ENCODE data around the gene DCAF15. TPM values are rescaled to one million over a fixed set of nuclear protein-coding genes. Genes with fewer than 3 reads are reported as not detected.

DCAF15 gene
- total and polyA plus RNA-seq, 2 experiments from 2014 or later: 39.5 to 81.3 TPM

DNA sequence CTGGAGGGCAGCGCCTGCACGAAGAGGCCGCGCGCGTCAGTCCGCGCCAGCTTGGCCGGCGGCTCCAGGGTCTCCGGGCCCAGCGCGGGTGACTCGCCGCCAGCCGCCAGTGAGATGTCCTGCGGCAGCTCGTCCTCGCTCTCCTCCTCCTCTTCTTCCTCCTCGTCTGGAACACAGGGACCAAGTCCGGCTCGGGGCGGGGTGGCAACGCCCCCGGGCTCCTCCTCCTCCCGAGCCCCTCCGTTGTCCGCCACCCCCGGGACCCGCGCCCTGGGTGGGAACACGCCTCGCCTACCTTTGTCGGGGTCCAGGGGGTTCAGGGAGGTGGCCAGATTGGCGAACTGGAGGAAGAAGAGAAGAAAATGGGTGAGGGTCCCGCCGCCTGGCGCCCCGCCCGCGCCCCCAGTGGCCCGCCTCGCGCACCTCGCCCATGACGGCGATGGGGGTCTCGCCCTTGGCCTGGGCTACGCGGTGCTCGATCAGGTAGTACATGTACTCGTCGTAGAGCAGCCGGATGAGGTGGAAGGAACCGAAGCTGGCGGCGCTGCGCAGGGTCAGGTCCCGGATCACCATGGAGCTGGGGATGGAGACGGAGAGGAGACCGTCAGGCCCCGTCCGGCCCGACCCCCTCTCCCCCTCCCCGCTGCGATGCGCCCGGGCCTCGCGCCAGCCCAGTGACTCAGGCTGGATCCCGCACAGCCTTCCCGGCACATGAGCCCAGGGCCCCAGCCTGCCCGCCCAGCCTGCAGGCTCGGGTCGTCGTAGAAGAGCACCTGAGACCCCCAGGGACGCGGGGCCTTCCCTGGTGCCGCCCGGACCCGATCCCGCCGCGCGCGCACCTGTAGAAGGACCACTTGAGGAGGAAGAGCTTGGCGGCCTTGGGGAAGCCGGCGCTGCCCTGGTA lies 10.6 kb downstream of the DCAF15 start:
- Histone ChIP-seq H3K9me2 (ENCODE audit: insufficient read depth) (no peaks in the 10 kb centered on the region), H3K4me2 (peak overlapping the region; percentile 96), H3K36me3 (ENCODE audit: insufficient read depth) (no peaks in the 10 kb centered on the region), H3K27ac (ENCODE audit: low read depth) (no peak overlapping the region), H4K20me1 (replicated peaks; ENCODE audit: insufficient read depth) (0 out of 2 replicates have a peak, but pooled peaks cover under 1% of the 10 kb centered on the region), H3K4me3 (peak overlapping the region; percentile 82), H3K27me3 (ENCODE audit: insufficient read depth) (peaks cover 11% of the 10 kb centered on the region), H2AFZ (peak overlapping the region; percentile 76; the same call in 1 of the 2 replicates), H3F3A (replicated peaks; ENCODE audit: low read depth) (0 out of 2 replicates have a peak, but pooled peaks cover 6% of the 10 kb centered on the region), H3K79me2 (replicated peaks; ENCODE audit: insufficient read depth) (no peaks in the 10 kb centered on the region), H3K4me1 (ENCODE audit: insufficient read depth) (no peaks in the 10 kb centered on the region; the same call in 1 of the 2 replicates)
- H3K27me3 Mint-ChIP-seq (ENCODE audit: insufficient read depth, low read depth, poor library complexity): peaks cover 26% of the 10 kb centered on the region
- no peaks in the 10 kb centered on the region for H3K9me3 Mint-ChIP-seq
- peaks cover 5% of the 10 kb centered on the region for H3K4me1 Mint-ChIP-seq
- TF ChIP-seq POLR2AphosphoS5 (IDR thresholded peaks at IDR 0.05; ENCODE audit: low read depth): no peak
- TF ChIP-seq, protein P1, sequence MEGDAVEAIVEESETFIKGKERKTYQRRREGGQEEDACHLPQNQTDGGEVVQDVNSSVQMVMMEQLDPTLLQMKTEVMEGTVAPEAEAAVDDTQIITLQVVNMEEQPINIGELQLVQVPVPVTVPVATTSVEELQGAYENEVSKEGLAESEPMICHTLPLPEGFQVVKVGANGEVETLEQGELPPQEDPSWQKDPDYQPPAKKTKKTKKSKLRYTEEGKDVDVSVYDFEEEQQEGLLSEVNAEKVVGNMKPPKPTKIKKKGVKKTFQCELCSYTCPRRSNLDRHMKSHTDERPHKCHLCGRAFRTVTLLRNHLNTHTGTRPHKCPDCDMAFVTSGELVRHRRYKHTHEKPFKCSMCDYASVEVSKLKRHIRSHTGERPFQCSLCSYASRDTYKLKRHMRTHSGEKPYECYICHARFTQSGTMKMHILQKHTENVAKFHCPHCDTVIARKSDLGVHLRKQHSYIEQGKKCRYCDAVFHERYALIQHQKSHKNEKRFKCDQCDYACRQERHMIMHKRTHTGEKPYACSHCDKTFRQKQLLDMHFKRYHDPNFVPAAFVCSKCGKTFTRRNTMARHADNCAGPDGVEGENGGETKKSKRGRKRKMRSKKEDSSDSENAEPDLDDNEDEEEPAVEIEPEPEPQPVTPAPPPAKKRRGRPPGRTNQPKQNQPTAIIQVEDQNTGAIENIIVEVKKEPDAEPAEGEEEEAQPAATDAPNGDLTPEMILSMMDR (conservative IDR thresholded peaks at IDR 0.05; ENCODE audit: low read depth in 2 of 2): no peak; a peak in 1 of 4 replicates
- no peak for TF ChIP-seq ZNF114 (CRISPR knock-in tag; IDR thresholded peaks at IDR 0.05)
- TF ChIP-seq EZH2 (IDR thresholded peaks at IDR 0.05; ENCODE audit: low read depth, unreplicated experiment): no peak
- TF ChIP-seq EZH2phosphoT487 (IDR thresholded peaks at IDR 0.05; ENCODE audit: unreplicated experiment): no peak
- no peak for TF ChIP-seq CREB1 (CRISPR knock-in tag; IDR thresholded peaks at IDR 0.05; ENCODE audit: low read depth)
- TF ChIP-seq, protein P2, sequence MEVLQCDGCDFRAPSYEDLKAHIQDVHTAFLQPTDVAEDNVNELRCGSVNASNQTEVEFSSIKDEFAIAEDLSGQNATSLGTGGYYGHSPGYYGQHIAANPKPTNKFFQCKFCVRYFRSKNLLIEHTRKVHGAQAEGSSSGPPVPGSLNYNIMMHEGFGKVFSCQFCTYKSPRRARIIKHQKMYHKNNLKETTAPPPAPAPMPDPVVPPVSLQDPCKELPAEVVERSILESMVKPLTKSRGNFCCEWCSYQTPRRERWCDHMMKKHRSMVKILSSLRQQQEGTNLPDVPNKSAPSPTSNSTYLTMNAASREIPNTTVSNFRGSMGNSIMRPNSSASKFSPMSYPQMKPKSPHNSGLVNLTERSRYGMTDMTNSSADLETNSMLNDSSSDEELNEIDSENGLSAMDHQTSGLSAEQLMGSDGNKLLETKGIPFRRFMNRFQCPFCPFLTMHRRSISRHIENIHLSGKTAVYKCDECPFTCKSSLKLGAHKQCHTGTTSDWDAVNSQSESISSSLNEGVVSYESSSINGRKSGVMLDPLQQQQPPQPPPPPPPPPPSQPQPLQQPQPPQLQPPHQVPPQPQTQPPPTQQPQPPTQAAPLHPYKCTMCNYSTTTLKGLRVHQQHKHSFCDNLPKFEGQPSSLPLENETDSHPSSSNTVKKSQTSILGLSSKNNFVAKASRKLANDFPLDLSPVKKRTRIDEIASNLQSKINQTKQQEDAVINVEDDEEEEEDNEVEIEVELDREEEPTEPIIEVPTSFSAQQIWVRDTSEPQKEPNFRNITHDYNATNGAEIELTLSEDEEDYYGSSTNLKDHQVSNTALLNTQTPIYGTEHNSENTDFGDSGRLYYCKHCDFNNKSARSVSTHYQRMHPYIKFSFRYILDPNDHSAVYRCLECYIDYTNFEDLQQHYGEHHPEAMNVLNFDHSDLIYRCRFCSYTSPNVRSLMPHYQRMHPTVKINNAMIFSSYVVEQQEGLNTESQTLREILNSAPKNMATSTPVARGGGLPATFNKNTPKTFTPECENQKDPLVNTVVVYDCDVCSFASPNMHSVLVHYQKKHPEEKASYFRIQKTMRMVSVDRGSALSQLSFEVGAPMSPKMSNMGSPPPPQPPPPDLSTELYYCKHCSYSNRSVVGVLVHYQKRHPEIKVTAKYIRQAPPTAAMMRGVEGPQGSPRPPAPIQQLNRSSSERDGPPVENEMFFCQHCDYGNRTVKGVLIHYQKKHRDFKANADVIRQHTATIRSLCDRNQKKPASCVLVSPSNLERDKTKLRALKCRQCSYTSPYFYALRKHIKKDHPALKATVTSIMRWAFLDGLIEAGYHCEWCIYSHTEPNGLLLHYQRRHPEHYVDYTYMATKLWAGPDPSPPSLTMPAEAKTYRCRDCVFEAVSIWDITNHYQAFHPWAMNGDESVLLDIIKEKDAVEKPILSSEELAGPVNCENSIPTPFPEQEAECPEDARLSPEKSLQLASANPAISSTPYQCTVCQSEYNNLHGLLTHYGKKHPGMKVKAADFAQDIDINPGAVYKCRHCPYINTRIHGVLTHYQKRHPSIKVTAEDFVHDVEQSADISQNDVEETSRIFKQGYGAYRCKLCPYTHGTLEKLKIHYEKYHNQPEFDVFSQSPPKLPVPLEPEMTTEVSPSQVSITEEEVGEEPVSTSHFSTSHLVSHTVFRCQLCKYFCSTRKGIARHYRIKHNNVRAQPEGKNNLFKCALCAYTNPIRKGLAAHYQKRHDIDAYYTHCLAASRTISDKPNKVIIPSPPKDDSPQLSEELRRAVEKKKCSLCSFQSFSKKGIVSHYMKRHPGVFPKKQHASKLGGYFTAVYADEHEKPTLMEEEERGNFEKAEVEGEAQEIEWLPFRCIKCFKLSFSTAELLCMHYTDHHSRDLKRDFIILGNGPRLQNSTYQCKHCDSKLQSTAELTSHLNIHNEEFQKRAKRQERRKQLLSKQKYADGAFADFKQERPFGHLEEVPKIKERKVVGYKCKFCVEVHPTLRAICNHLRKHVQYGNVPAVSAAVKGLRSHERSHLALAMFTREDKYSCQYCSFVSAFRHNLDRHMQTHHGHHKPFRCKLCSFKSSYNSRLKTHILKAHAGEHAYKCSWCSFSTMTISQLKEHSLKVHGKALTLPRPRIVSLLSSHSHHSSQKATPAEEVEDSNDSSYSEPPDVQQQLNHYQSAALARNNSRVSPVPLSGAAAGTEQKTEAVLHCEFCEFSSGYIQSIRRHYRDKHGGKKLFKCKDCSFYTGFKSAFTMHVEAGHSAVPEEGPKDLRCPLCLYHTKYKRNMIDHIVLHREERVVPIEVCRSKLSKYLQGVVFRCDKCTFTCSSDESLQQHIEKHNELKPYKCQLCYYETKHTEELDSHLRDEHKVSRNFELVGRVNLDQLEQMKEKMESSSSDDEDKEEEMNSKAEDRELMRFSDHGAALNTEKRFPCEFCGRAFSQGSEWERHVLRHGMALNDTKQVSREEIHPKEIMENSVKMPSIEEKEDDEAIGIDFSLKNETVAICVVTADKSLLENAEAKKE (CRISPR knock-in tag; IDR thresholded peaks at IDR 0.05): no peak
- TF ChIP-seq, protein P3, sequence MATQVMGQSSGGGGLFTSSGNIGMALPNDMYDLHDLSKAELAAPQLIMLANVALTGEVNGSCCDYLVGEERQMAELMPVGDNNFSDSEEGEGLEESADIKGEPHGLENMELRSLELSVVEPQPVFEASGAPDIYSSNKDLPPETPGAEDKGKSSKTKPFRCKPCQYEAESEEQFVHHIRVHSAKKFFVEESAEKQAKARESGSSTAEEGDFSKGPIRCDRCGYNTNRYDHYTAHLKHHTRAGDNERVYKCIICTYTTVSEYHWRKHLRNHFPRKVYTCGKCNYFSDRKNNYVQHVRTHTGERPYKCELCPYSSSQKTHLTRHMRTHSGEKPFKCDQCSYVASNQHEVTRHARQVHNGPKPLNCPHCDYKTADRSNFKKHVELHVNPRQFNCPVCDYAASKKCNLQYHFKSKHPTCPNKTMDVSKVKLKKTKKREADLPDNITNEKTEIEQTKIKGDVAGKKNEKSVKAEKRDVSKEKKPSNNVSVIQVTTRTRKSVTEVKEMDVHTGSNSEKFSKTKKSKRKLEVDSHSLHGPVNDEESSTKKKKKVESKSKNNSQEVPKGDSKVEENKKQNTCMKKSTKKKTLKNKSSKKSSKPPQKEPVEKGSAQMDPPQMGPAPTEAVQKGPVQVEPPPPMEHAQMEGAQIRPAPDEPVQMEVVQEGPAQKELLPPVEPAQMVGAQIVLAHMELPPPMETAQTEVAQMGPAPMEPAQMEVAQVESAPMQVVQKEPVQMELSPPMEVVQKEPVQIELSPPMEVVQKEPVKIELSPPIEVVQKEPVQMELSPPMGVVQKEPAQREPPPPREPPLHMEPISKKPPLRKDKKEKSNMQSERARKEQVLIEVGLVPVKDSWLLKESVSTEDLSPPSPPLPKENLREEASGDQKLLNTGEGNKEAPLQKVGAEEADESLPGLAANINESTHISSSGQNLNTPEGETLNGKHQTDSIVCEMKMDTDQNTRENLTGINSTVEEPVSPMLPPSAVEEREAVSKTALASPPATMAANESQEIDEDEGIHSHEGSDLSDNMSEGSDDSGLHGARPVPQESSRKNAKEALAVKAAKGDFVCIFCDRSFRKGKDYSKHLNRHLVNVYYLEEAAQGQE (IDR thresholded peaks at IDR 0.05; ENCODE audit: unreplicated experiment): no peak
- TF ChIP-seq NANOG (IDR thresholded peaks at IDR 0.05; ENCODE audit: borderline replicate concordance): no peak
- no peak for TF ChIP-seq STAT1 (IDR thresholded peaks at IDR 0.05; ENCODE audit: unreplicated experiment)
- TF ChIP-seq JUNB (IDR thresholded peaks at IDR 0.05; ENCODE audit: unreplicated experiment): no peak
- peaks cover 37% of the 10 kb centered on the region for H3K36me3 Mint-ChIP-seq (ENCODE audit: low read depth)
- peak; percentile 50 for ATAC-seq
- H3K27ac Mint-ChIP-seq: no peak overlapping the region
- peak overlapping the region; percentile 63 for H3K4me3 Mint-ChIP-seq
- peak; percentile 73 for DNase-seq (ENCODE audit: low spot score)

Data from GM23338 (cell line).